Adrenal gland (tissue), 12 donors: Measurements from ENCODE around the gene SLITRK2. TPM values are rescaled to one million over a fixed set of nuclear protein-coding genes. Genes with fewer than 3 reads are reported as not detected.

ENCODE experiments used
- DNase-seq, 7 donors: peaks; one replicate each; pipeline ENCODE4 v3.0.0-alpha.2; 2019 to 2020
- H3K27ac ChIP-seq, 5 donors: fragments of 200-600 bp; sonication (generic) in 4 of 5; 1 replicate in 3 of 5; 2 replicates in 2 of 5; pipeline versions ENCODE4 v1.5.1 to v1.8.0; 2016 to 2020; ENCODE audit warnings: mild to moderate bottlenecking in 1 of 5
- H3K27me3 ChIP-seq: fragments of 200-600 bp; 2 replicates; pipeline ENCODE4 v1.8.0; 2021
- H3K36me3 ChIP-seq, 2 donors: fragments of 200-600 bp; replicated peaks in 1 of 2; 1 replicate in 1 of 2; 2 replicates in 1 of 2; pipeline versions ENCODE4 v1.5.1 to v1.8.0; 2018 to 2022
- H3K4me1 ChIP-seq, 2 donors: fragments of 200-600 bp; replicated peaks in 1 of 2; 1 replicate in 1 of 2; 2 replicates in 1 of 2; pipeline versions ENCODE4 v1.5.1 to v1.8.0; 2018 to 2021
- H3K4me3 ChIP-seq, 4 donors: fragments of 200-600 bp; sonication (generic) in 3 of 4; one replicate each; pipeline ENCODE4 v1.5.1; 2016 to 2018
- H3K9me3 ChIP-seq, 3 donors: fragments of 200-600 bp; sonication (generic) in 1 of 3; replicated peaks in 1 of 3; 1 replicate in 2 of 3; 2 replicates in 1 of 3; pipeline versions ENCODE4 v1.5.1 to v1.8.0; 2016 to 2021
- CTCF ChIP-seq, 6 experiments: fragments of 450-650 bp in 4 of 6; fragments of 200-600 bp in 2 of 6; sonication (generic) in 1 of 6; IDR thresholded peaks; 1 replicate in 5 of 6; 2 replicates in 1 of 6; pipeline versions ENCODE4 v1.5.1 to v1.8.0; 2016 to 2021; ENCODE audit warnings: antibody characterized with exemption in 6 of 6, mild to moderate bottlenecking in 2 of 6, moderate library complexity in 1 of 6
- POLR2A ChIP-seq, 2 donors: fragments of 450-650 bp; IDR thresholded peaks; one replicate each; pipeline ENCODE4 v1.6.1; 2017; ENCODE audit warnings: antibody characterized with exemption in 2 of 2, mild to moderate bottlenecking in 2 of 2, moderate library complexity in 1 of 2
- WGBS, 4 donors: extraction: QIAGEN DNeasy Blood & Tissue Kit in 2 of 4; methylation state at CpG; one replicate each; pipeline versions ENCODE4 v1.1.5 to v1.1.7; 2013 to 2017; 5-methylcytosine and 5-hydroxymethylcytosine counted together
- intact Hi-C, 2 donors: fragments of 100-400 bp; cut with DNase I; formaldehyde crosslinking; loops; one replicate each; pipeline versions ENCODE4 v1.14.1 to v1.15.0; 2022 to 2023
- polyA plus RNA-seq, 3 donors: library from polyadenylated mRNA; stranded (reverse); fragments of 200-250 nt in 2 of 3; fragments of 350-450 nt in 1 of 3; fragmentation: Illumina TruSeq in 1 of 3; extraction: RNeasy Lipid Tissue Mini Kit (QIAGEN cat#74804) in 1 of 3; gene quantifications; one replicate each; pipeline ENCODE4 v1.2.3, GENCODE V29; 2013 to 2014
- total RNA-seq, 9 donors: library from RNA; depleted of rRNA in 4 of 9; stranded (reverse); fragments of >200 nt in 4 of 9; fragments of 120-200 nt in 1 of 9; fragmentation: NEBNext Ultra II Directional in 1 of 9; extraction: Animal tissue kit (Norgen Biotek cat#: 25700) in 1 of 9; gene quantifications; one replicate each; pipeline versions ENCODE4 v1.1.0 to v1.2.4, GENCODE V29; 2013 to 2023
- donor health status: healthy with polysubstance abuse.
- donor health status: Bipolar disorder and iron deficiency.
- donor health status: DM: yes; HTN: yes; CAD: no.
- donor health status: DM: no; HTN: no; CAD: no.
- donor health status: DM: no; HTN: no; CAD: no.
- donor health status: DM: yes; HTN: yes; CAD: no.

Gene SLITRK2
- total and polyA plus RNA-seq, 12 donors, result 0.04 to 0.61 (median 0.14) TPM

GRCh38 chrX:145813081-145813480, 4.5 kb upstream of the SLITRK2 start:
- intact Hi-C loops, result no loop called here
- no peaks in the 10 kb centered on the region for H3K36me3 ChIP-seq
- 55 to 89% (median 65%) methylated on average over 1 of the region's 1 CpG for WGBS, 4 donors

GRCh38 chrX:145816601-145817315, 871 bp upstream of the SLITRK2 start:
- H3K4me1 ChIP-seq, result no peaks in the 10 kb centered on the region
- peak overlapping the region in 1 of 4 donors; percentile 6 for H3K4me3 ChIP-seq
- no peak for DNase-seq
- H3K27ac ChIP-seq, result no peak overlapping the region
- H3K9me3 ChIP-seq, result no peaks in the 10 kb centered on the region
- 4 to 22% (median 15%) methylated on average over 18 to 20 of the region's 20 CpGs for WGBS, 4 donors
- peaks cover 52% of the 10 kb centered on the region for H3K27me3 ChIP-seq
- TF ChIP-seq POLR2A (IDR thresholded peaks at IDR 0.05) (no peak), CTCF (IDR thresholded peaks at IDR 0.05) (no peak)
- intact Hi-C loops, result no loop called here
- H3K36me3 ChIP-seq, result no peaks in the 10 kb centered on the region

More at GRCh38 chrX:145813081-145813480, 4.5 kb upstream of the SLITRK2 start:
- TF ChIP-seq CTCF (IDR thresholded peaks at IDR 0.05), result no peak
- H3K4me1 ChIP-seq, result no peaks in the 10 kb centered on the region
- H3K27me3 ChIP-seq, result peaks cover 20% of the 10 kb centered on the region
- DNase-seq, result no peak
- no peak overlapping the region for H3K27ac ChIP-seq
- H3K4me3 ChIP-seq, result no peak overlapping the region
- H3K9me3 ChIP-seq, result no peaks in the 10 kb centered on the region

DNA sequence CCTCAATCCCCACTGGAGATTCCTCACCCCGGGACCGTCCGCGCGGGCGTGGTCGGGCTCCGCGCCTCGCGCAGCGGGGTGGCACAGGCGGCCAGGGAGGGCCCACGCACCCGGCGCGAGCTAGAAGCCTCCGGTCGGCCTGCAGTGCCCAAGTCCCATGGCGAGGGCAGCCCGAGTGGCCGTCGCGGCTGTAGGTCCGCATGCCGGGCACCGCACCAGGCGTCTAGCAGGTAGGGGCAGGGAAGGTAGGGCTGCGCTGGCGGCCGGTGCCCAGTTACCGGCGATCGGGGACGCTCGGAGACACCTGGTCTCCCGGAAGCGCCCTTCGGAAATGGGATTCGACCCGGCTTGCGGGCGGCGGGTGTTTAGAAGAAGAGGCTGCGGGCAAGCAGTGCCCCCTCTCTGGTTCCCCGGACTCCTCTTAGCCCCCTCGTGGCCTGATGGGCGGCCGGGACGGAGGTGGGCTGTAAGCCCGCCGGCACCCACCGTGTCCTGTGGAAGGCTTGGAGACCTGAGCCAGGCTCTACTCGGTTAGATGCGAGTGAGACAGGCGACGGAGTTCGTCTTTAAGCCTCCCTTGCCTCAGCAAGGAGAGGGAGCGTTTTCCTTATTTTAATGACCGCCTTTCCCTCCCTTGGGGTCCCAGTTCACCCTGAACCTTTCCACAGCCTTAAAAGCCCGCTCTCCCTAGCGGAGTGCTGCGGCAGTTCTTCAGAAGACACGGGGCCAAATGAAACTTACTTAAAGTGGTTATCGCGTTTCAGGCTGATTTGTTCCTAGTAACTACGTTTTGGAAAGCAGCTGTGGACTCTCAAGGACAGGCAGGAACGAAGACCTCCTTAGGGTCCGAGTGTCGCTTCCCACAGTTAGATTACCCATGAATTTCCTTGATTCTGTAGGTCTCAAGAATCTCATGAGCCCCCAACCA, 821 bp downstream of the SLITRK2 start:
- TF ChIP-seq POLR2A (IDR thresholded peaks at IDR 0.05), result no peak
- no peak for TF ChIP-seq CTCF (IDR thresholded peaks at IDR 0.05)
- Histone ChIP-seq H3K4me1 (no peaks in the 10 kb centered on the region), H3K4me3 (no peak overlapping the region), H3K9me3 (no peaks in the 10 kb centered on the region), H3K36me3 (no peaks in the 10 kb centered on the region), H3K27me3 (peaks cover 66% of the 10 kb centered on the region), H3K27ac (no peak overlapping the region)
- intact Hi-C loops, result no loop called here
- no peak for DNase-seq
- WGBS, 4 donors, result 2 to 34% (median 14%) methylated on average over 13 to 70 of the region's 70 CpGs

DNA sequence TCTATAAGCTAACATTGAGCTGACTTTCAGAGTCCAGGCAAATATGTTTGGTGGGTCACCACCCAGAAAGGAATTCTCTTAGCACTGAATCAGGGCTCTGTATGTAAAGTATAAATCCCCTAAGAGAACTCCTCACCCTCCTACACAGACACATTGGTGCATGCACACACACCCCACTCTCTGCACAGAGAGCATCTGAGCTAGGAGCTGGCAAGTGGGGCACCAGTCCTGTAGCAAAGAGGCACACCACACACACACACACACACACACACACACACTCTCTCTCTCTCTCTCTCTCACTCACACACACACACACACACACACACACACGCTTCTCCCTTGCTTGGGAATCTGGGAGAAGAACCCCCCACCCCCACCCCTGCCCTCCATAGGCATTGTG, 3.2 kb downstream of the SLITRK2 start:
- H3K4me3 ChIP-seq, result no peak overlapping the region
- no peaks in the 10 kb centered on the region for H3K9me3 ChIP-seq
- 29 to 50% (median 47%) methylated on average over 1 of the region's 1 CpG for WGBS, 4 donors
- H3K27me3 ChIP-seq, result peaks cover 57% of the 10 kb centered on the region
- TF ChIP-seq CTCF (IDR thresholded peaks at IDR 0.05), result no peak
- TF ChIP-seq POLR2A (IDR thresholded peaks at IDR 0.05), result no peak
- DNase-seq, result no peak
- no peaks in the 10 kb centered on the region for H3K36me3 ChIP-seq
- H3K27ac ChIP-seq, result no peak overlapping the region
- no peaks in the 10 kb centered on the region for H3K4me1 ChIP-seq
- intact Hi-C loops, result no loop called here
